NCI-H446 treated with DMSO at 0.1 percent for 48 hours (cell line): ENCODE results near the gene VAV2.

Source experiments
- DNase-seq: peaks from one replicate; lab custom pipeline; 2025; lab: John Stamatoyannopoulos, UW

Gene VAV2

GRCh38 chr9:133780962-133781827, 210.9 kb downstream of the VAV2 start:
- DNase-seq = no peak

DNA sequence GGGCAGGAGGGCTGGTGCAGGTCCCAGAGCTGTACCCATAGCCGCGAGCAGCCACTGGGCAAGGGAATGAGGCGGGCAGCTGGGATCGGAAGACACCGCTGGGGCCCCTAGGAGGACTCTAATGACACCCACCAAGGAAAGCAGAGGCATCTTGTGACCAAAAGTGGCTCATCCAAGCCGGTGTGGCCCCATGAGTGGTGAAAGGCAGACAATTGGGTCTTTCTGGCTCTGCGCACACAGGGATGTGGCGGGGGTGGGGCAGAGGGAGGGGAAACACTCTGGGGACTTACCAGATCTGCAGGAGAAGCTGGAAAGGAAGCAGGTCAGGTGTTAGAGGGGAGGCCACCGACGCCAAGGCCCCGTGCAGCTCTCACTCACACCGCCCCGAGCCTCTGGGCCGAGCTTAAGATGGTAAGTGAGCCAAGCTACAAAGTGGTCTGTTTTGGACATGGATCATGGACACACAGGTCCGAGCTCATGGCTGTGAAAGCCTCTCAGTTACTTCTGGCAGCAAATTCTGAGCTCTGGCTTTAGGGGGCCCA, 211.6 kb downstream of the VAV2 start:
- DNase-seq = no peak

DNA sequence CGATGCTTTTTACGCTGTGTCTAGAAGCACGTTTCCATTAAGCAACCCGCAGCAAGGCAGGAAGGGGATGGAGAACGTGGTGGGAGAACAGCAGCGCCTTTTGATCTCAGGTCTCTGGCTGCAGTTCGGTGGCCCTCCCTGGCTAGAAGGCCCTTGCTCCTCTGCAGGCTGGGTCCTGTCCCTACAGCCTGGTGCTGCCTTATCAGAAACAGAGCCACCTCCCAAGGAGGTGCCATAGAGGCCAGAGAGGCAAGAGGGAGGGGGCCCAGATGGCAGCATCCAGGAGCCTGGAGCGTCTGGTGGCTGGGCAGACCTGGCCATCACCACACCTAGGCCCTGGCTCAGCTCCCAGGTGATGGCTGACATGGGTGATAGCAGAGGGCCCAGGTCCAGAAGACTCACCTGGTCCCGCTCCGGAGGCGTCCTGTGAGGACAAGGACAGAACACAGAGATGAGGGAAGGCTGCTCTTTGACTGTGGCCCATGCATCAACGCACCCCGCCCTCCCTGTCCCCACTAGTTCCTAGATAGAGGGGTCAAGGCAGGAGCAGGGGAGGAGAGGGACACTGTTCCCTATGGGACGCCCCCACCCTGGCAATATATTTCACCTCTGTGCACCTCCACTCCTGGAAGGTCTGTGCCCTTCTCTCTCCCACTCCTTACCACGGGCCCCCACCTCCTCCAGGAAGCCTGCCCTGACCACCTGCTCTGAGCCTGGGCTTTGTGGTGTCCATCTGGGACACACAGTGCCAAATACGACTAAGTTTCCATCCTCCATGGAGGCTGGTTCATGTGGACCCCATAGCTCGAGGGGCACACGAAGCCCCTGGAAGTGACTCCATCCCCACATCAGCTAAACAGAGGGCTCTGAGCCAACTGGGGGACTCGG, 212.4 kb downstream of the VAV2 start:
- DNase-seq = no peak

- DNase-seq = no peak
Observed at GRCh38 chr9:133779081-133779480, 213.0 kb downstream of the VAV2 start.

- DNase-seq = no peak
Observed at GRCh38 chr9:133778336-133779013, 213.6 kb downstream of the VAV2 start.

DNA sequence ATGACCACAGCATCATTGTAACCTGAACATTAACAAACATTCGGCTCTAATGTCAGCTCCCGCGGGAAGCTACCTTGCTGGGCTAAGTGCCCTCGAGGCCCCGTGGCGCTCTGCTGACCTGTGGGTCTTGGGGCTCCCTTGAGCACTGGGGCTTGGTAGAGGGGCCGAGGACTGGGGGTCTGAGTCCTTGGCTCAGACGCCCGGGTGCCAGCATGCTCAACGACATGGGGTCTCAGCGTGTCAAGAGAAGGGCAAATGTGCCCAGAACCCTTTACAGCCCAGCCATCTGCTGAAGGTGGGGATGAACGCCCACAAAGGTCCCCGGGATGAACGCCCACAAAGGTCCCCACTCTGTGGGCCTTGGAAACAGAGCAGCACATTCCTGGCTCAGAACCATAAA, 214.3 kb downstream of the VAV2 start:
- DNase-seq = no peak

DNA sequence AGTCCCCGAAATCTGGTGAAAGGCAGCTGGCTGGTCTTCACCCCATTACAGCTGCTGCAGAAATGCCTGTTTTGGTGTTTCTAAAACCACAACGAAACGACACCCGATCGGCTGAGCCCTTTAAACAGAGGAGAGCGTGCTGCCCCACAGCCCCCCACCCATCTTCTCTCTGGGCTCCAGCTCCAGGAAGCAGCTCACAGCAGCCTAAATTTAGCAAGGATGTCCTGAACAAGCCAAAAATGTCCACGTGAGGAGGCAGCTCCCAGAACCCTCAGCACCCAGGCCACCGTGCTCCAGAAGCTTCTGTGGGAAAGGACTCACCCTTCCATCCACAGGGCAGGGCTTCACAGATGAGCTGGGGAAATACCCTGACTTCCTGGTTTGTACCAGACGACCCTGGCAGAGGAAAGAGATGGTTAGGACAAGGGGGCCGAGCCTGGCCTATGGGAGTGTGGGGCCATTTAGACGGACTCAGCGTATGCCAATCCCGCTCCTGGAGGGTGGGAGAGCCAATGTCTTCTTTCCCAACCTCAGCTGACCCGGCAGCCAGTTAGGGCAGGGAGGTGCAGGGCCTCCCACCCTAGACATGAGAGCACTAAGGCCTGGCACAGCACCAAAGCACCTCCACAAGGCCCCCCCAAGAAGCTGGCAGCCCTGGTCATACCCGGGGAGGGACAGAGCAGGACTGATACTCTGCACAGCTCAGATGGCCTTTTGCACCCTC, 214.9 kb downstream of the VAV2 start:
- no peak for DNase-seq

- no peak for DNase-seq
Observed at GRCh38 chr9:133775951-133776905, 215.9 kb downstream of the VAV2 start.

GRCh38 chr9:133775291-133775690, 216.8 kb downstream of the VAV2 start:
- no peak for DNase-seq

- DNase-seq = no peak
Observed at GRCh38 chr9:133774799-133775198, 217.3 kb downstream of the VAV2 start.

- DNase-seq = no peak
Observed at GRCh38 chr9:133773889-133774655, 218.1 kb downstream of the VAV2 start.

- no peak for DNase-seq
Observed at GRCh38 chr9:133772581-133772980, 219.5 kb downstream of the VAV2 start.

- DNase-seq = no peak
Observed at GRCh38 chr9:133771486-133772482, 220.3 kb downstream of the VAV2 start.

GRCh38 chr9:133770076-133770777, 221.9 kb downstream of the VAV2 start:
- DNase-seq = no peak

DNA sequence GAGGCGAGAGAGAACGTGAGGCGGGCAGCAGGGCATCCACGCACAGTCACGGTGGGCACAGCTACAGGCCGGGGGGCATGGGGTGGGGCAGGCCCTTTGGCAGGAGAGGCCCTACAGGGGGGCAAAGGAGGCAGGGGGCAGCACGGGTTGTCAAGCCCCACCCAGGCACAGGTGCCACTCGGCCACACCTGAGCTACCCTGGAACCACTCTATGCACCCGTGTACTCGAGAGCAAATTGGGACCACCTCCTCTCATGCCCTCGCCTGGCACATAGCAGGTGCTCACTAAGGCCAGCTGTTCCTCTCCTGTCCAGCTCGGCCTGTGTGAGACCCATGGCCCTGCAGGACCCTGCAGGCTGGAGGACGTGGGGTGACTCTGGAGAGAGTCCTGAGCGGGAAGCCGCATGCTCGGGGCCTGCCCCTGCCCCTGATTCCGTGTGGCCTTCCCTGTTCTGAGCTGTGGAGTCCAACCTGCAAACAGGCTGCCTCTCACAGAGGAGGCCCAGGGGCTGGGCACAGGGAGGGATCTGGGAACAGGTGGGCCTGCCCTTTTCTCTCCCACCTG, 222.5 kb downstream of the VAV2 start:
- DNase-seq = no peak

- no peak for DNase-seq
Observed at GRCh38 chr9:133768859-133769510, 223.1 kb downstream of the VAV2 start.

- no peak for DNase-seq
Observed at GRCh38 chr9:133768371-133768858, 223.7 kb downstream of the VAV2 start.
